GM23248 (cell line): ENCODE measurements around the gene ATP2C2. TPM values are rescaled to one million over a fixed set of nuclear protein-coding genes. Genes with fewer than 3 reads are reported as not detected.

Experiments
- DNase-seq: peaks from one replicate; pipeline ENCODE4 v3.0.0-alpha.2; 2015
- H2AFZ ChIP-seq: fragments of 200-600 bp; sonication (generic); 2 replicates; pipeline ENCODE4 v1.6.1; 2016; ENCODE audit warnings: antibody characterized with exemption
- H3F3A ChIP-seq: fragments of 200-600 bp; sonication (generic); 2 replicates; pipeline ENCODE4 v1.6.1; 2016; ENCODE audit warnings: mild to moderate bottlenecking, antibody characterized with exemption, mixed run types; ENCODE audit not compliant: insufficient read depth
- H3K27ac ChIP-seq: fragments of 200-600 bp; sonication (generic); 2 replicates; pipeline ENCODE4 v1.5.1; 2016; ENCODE audit warnings: mild to moderate bottlenecking
- H3K27me3 ChIP-seq: fragments of 200-600 bp; sonication (generic); replicated peaks from 2 replicates; pipeline ENCODE4 v1.6.1; 2016; ENCODE audit warnings: mild to moderate bottlenecking; ENCODE audit not compliant: insufficient read depth
- H3K36me3 ChIP-seq: fragments of 200-600 bp; sonication (generic); 2 replicates; pipeline ENCODE4 v1.6.1; 2016; ENCODE audit warnings: low read depth, mild to moderate bottlenecking
- H3K4me1 ChIP-seq: fragments of 200-600 bp; sonication (generic); 2 replicates; pipeline ENCODE4 v1.6.1; 2016; ENCODE audit warnings: mild to moderate bottlenecking; ENCODE audit not compliant: insufficient read depth
- H3K4me2 ChIP-seq: fragments of 200-600 bp; sonication (generic); one replicate; pipeline ENCODE4 v1.6.1; 2016; ENCODE audit warnings: mild to moderate bottlenecking; ENCODE audit not compliant: unreplicated experiment
- H3K4me3 ChIP-seq: fragments of 200-600 bp; sonication (generic); 2 replicates; pipeline ENCODE4 v1.5.1; 2016; ENCODE audit warnings: mild to moderate bottlenecking
- H3K79me2 ChIP-seq: fragments of 200-600 bp; sonication (generic); 2 replicates; pipeline ENCODE4 v1.6.1; 2016; ENCODE audit warnings: mild to moderate bottlenecking; ENCODE audit not compliant: insufficient read depth
- H3K9ac ChIP-seq: fragments of 200-600 bp; sonication (generic); 2 replicates; pipeline ENCODE4 v1.6.1; 2016; ENCODE audit warnings: mild to moderate bottlenecking
- H3K9me2 ChIP-seq: fragments of 200-600 bp; sonication (generic); 2 replicates; pipeline ENCODE4 v1.6.1; 2016; ENCODE audit warnings: mixed run types, mild to moderate bottlenecking, moderate library complexity; ENCODE audit not compliant: insufficient read depth
- H3K9me3 ChIP-seq: fragments of 200-600 bp; sonication (generic); one replicate; pipeline ENCODE4 v1.6.1; 2017; ENCODE audit warnings: low read depth
- H4K20me1 ChIP-seq: fragments of 200-600 bp; sonication (generic); 2 replicates; pipeline ENCODE4 v1.6.0; 2016; ENCODE audit not compliant: insufficient read depth
- EZH2 ChIP-seq: fragments of 200-600 bp; sonication (generic); IDR thresholded peaks from 2 replicates; pipeline ENCODE4 v1.6.1; 2018; ENCODE audit warnings: antibody characterized with exemption, mild to moderate bottlenecking; ENCODE audit not compliant: insufficient read depth, poor library complexity, severe bottlenecking
- EZH2phosphoT487 ChIP-seq: fragments of 200-600 bp; sonication (generic); IDR thresholded peaks from 2 replicates; pipeline ENCODE4 v1.6.1; 2018; ENCODE audit warnings: antibody characterized with exemption, moderate library complexity, mild to moderate bottlenecking, low read depth; ENCODE audit not compliant: insufficient read depth
- WGBS, 2 experiments: methylation state at CpG; one replicate each; pipeline ENCODE4 v1.1.6; 2015 to 2017; ENCODE audit warnings: low lambda C conversion rate in 2 of 2, low coverage in 1 of 2; ENCODE audit errors: missing lambda C conversion rate in 2 of 2; 5-methylcytosine and 5-hydroxymethylcytosine counted together
- in situ Hi-C: fragments of 300-500 bp; cut with MboI; formaldehyde crosslinking; loops from 2 replicates; pipeline ENCODE4 v1.15.0; 2020
- polyA plus RNA-seq: library from polyadenylated mRNA; unstranded; fragments of >200 nt; fragmentation: Nextera tagmentation; extraction: Ambion mirVana; gene quantifications from 2 replicates; pipeline ENCODE4 v1.2.1, GENCODE V29; 2016
- total RNA-seq: library from RNA; depleted of rRNA; stranded (reverse); fragments of >200 nt; shearing (Covaris generic); gene quantifications from 2 replicates; pipeline ENCODE4 v1.2.3, GENCODE V29; 2014

The ATP2C2 gene
- total and polyA plus RNA-seq, 2 experiments from 2014 or later = 0.84 TPM; not detected in 1

- TF ChIP-seq EZH2 (no peak), EZH2phosphoT487 (no peak)
- Histone ChIP-seq H3K9ac (no peak overlapping the region), H4K20me1 (peaks cover 10% of the 10 kb centered on the region; the same call in 1 of the 2 replicates), H3K27ac (peak overlapping the region; percentile 78), H3K36me3 (peaks cover 8% of the 10 kb centered on the region; the same call in 1 of the 2 replicates), H3K4me1 (peaks cover 10% of the 10 kb centered on the region), H3K4me3 (no peak overlapping the region), H3K4me2 (peak overlapping the region; percentile 4), H3K9me2 (no peaks in the 10 kb centered on the region), H3F3A (peaks cover 41% of the 10 kb centered on the region), H2AFZ (no peak overlapping the region), H3K79me2 (peaks cover 45% of the 10 kb centered on the region), H3K27me3 (no peaks in the 10 kb centered on the region), H3K9me3 (no peaks in the 10 kb centered on the region)
- WGBS, 2 experiments = 74 to 76% methylated on average over 7 of the region's 7 CpGs
- DNase-seq = no peak
- in situ Hi-C loops = no loop called here
Measured at GRCh38 chr16:84477661-84478060, 109.3 kb downstream of the ATP2C2 start.

GRCh38 chr16:84478172-84478947 is 110.0 kb downstream of the ATP2C2 start:
- no peak overlapping the region for H2AFZ ChIP-seq
- H3K36me3 ChIP-seq = peaks cover 8% of the 10 kb centered on the region; the same call in 1 of the 2 replicates
- H3K9ac ChIP-seq = peak overlapping the region; percentile 15; the same call in 1 of the 2 replicates
- H3K4me2 ChIP-seq = peak overlapping the region; percentile 4
- no peaks in the 10 kb centered on the region for H3K9me3 ChIP-seq
- H4K20me1 ChIP-seq = peaks cover 3% of the 10 kb centered on the region; the same call in 1 of the 2 replicates
- H3K9me2 ChIP-seq = no peaks in the 10 kb centered on the region
- DNase-seq = peak; percentile 93
- peaks cover 10% of the 10 kb centered on the region for H3K4me1 ChIP-seq
- 15% methylated on average over 13 of the region's 13 CpGs for WGBS, 2 experiments
- TF ChIP-seq EZH2 (no peak), EZH2phosphoT487 (no peak)
- H3K27ac ChIP-seq = peak overlapping the region; percentile 78
- peaks cover 43% of the 10 kb centered on the region for H3K79me2 ChIP-seq
- H3K4me3 ChIP-seq = no peak overlapping the region
- H3F3A ChIP-seq = peaks cover 41% of the 10 kb centered on the region
- H3K27me3 ChIP-seq = no peaks in the 10 kb centered on the region
- in situ Hi-C loops = no loop called here

GRCh38 chr16:84479716-84480450 is 111.5 kb downstream of the ATP2C2 start:
- H3K36me3 ChIP-seq = peaks cover 8% of the 10 kb centered on the region; the same call in 1 of the 2 replicates
- no peak overlapping the region for H2AFZ ChIP-seq
- no peaks in the 10 kb centered on the region for H3K27me3 ChIP-seq
- H3K4me1 ChIP-seq = peaks cover 10% of the 10 kb centered on the region
- H3K9me3 ChIP-seq = no peaks in the 10 kb centered on the region
- peaks cover 41% of the 10 kb centered on the region for H3F3A ChIP-seq
- H3K27ac ChIP-seq = peak overlapping the region; percentile 78; the same call in 1 of the 2 replicates
- TF ChIP-seq EZH2 (no peak), EZH2phosphoT487 (no peak)
- H4K20me1 ChIP-seq = no peaks in the 10 kb centered on the region; the same call in 1 of the 2 replicates
- H3K9ac ChIP-seq = no peak overlapping the region
- H3K4me3 ChIP-seq = no peak overlapping the region
- H3K4me2 ChIP-seq = no peak overlapping the region
- H3K9me2 ChIP-seq = no peaks in the 10 kb centered on the region
- H3K79me2 ChIP-seq = peaks cover 31% of the 10 kb centered on the region
- WGBS, 2 experiments = 94 to 96% methylated on average over 16 of the region's 16 CpGs
- no peak for DNase-seq
- in situ Hi-C loops = loop anchor here (10.0 kb wide), 1 partner anchor 195 kb away; no protein-coding TSS in a partner anchor

- WGBS, 2 experiments = 97 to 98% methylated on average over 25 to 26 of the region's 26 CpGs
- H3K27me3 ChIP-seq = no peaks in the 10 kb centered on the region
- H3K36me3 ChIP-seq = peaks cover 5% of the 10 kb centered on the region; the same call in 1 of the 2 replicates
- no peaks in the 10 kb centered on the region for H3K9me2 ChIP-seq
- H3K9me3 ChIP-seq = no peaks in the 10 kb centered on the region
- H3F3A ChIP-seq = peaks cover 41% of the 10 kb centered on the region
- in situ Hi-C loops = loop anchor here (10.0 kb wide), 1 partner anchor 196 kb away; no protein-coding TSS in a partner anchor
- H4K20me1 ChIP-seq = no peaks in the 10 kb centered on the region; the same call in 1 of the 2 replicates
- H2AFZ ChIP-seq = no peak overlapping the region
- TF ChIP-seq EZH2phosphoT487 (no peak), EZH2 (no peak)
- no peak overlapping the region for H3K4me3 ChIP-seq
- peaks cover 20% of the 10 kb centered on the region for H3K79me2 ChIP-seq
- no peak for DNase-seq
- H3K9ac ChIP-seq = no peak overlapping the region
- peaks cover 10% of the 10 kb centered on the region for H3K4me1 ChIP-seq
- no peak overlapping the region for H3K27ac ChIP-seq
- no peak overlapping the region for H3K4me2 ChIP-seq
Measured at GRCh38 chr16:84481051-84481735, 112.9 kb downstream of the ATP2C2 start.
